OCI-LY3 (cell line): Measurements from ENCODE around the gene APOC1.
"Not testable (repeated sequence)": the region's sequence is repeated elsewhere in the genome, so short reads cannot be mapped to it uniquely, and the experiment has no call there.

Experiments used
- H2AFZ ChIP-seq: fragments of 200-600, 300-600 bp; shearing (Covaris generic); 2 replicates; pipeline ENCODE4 v1.6.0; 2014; ENCODE audit warnings: antibody characterized with exemption, low read depth, low read length
- H3K27ac ChIP-seq: fragments of 200-600, 300-600 bp; sonication (generic); 2 replicates; pipeline ENCODE4 v1.5.1; 2014; ENCODE audit warnings: mild to moderate bottlenecking, low read length, moderate library complexity, mixed read lengths
- H3K27me3 ChIP-seq: fragments of 200-600, 300-600 bp; sonication (generic); 2 replicates; pipeline ENCODE4 v1.6.1; 2014; ENCODE audit warnings: low read depth, low read length, mixed read lengths
- H3K36me3 ChIP-seq: fragments of 200-600, 300-600 bp; sonication (generic); replicated peaks from 2 replicates; pipeline ENCODE3; 2014; ENCODE audit warnings: low read depth, low read length, mixed read lengths
- H3K4me1 ChIP-seq: fragments of 300-600, 200-600 bp; sonication (generic); 2 replicates; pipeline ENCODE4 v1.6.1; 2014; ENCODE audit warnings: low read length, mixed read lengths
- H3K4me2 ChIP-seq: fragments of 200-600, 300-600 bp; sonication (generic); 2 replicates; pipeline ENCODE4 v1.6.1; 2014; ENCODE audit warnings: low read length, mixed read lengths
- H3K4me3 ChIP-seq: fragments of 300-600, 200-600 bp; sonication (generic); 2 replicates; pipeline ENCODE4 v1.5.1; 2014; ENCODE audit warnings: antibody characterized with exemption, mild to moderate bottlenecking, low read length, moderate library complexity
- H3K79me2 ChIP-seq: fragments of 300-600, 200-600 bp; shearing (Covaris generic); 2 replicates; pipeline ENCODE4 v1.6.1; 2014; ENCODE audit warnings: mild to moderate bottlenecking, low read length, mixed read lengths
- H3K9ac ChIP-seq: fragments of 300-600, 200-600 bp; shearing (Covaris generic); 2 replicates; pipeline ENCODE4 v1.6.0; 2014; ENCODE audit warnings: mild to moderate bottlenecking, low read length, moderate library complexity
- H3K9me3 ChIP-seq: fragments of 200-600, 300-600 bp; shearing (Covaris generic); 2 replicates; pipeline ENCODE4 v1.6.1; 2014; ENCODE audit warnings: low read length, mixed read lengths; ENCODE audit not compliant: insufficient read depth
- H4K20me1 ChIP-seq: fragments of 200-600, 300-600 bp; sonication (generic); 2 replicates; pipeline ENCODE4 v1.6.1; 2016; ENCODE audit warnings: low read length, mixed read lengths; ENCODE audit not compliant: insufficient read depth
- CTCF ChIP-seq: fragments of 200-600, 300-600 bp; sonication (generic); IDR thresholded peaks from 2 replicates; pipeline ENCODE4 v1.5.1; 2014; ENCODE audit warnings: antibody characterized with exemption, low read length, low read depth
- EZH2phosphoT487 ChIP-seq: fragments of 200-600 bp; shearing (Covaris generic); IDR thresholded peaks from 2 replicates; pipeline ENCODE4 v1.6.1; 2018; ENCODE audit warnings: antibody characterized with exemption, mixed run types, low read depth

APOC1 gene

GRCh38 chr19:44925114-44925891 is 10.9 kb downstream of the APOC1 start:
- H3K79me2 ChIP-seq: no peaks in the 10 kb centered on the region
- H3K9me3 ChIP-seq: no peaks in the 10 kb centered on the region
- no peak overlapping the region for H3K4me2 ChIP-seq
- no peak for TF ChIP-seq CTCF
- no peak for TF ChIP-seq EZH2phosphoT487
- no peak overlapping the region for H2AFZ ChIP-seq
- H3K36me3 ChIP-seq: no peaks in the 10 kb centered on the region
- H3K9ac ChIP-seq: no peak overlapping the region
- H3K4me3 ChIP-seq: no peak overlapping the region
- H3K27me3 ChIP-seq: peaks cover 22% of the 10 kb centered on the region
- H4K20me1 ChIP-seq: no peaks in the 10 kb centered on the region
- no peaks in the 10 kb centered on the region for H3K4me1 ChIP-seq
- no peak overlapping the region for H3K27ac ChIP-seq

GRCh38 chr19:44926245-44927077 is 12.1 kb downstream of the APOC1 start:
- not testable (repeated sequence) for H3K27ac ChIP-seq, H3K9ac ChIP-seq, H3K36me3 ChIP-seq, H3K4me1 ChIP-seq, H3K79me2 ChIP-seq, H3K9me3 ChIP-seq, H4K20me1 ChIP-seq
- Histone ChIP-seq H2AFZ (peak overlapping the region; percentile 56), H3K4me2 (peak overlapping the region; percentile 63), H3K4me3 (peak overlapping the region; percentile 64), H3K27me3 (peaks cover 22% of the 10 kb centered on the region)

GRCh38 chr19:44927746-44928145 is 13.3 kb downstream of the APOC1 start:
- H3K4me3 ChIP-seq: no peak overlapping the region
- peak overlapping the region; percentile 56; the same call in 1 of the 2 replicates for H2AFZ ChIP-seq
- H3K27me3 ChIP-seq: peaks cover 22% of the 10 kb centered on the region
- H4K20me1 ChIP-seq: no peaks in the 10 kb centered on the region
- no peaks in the 10 kb centered on the region for H3K9me3 ChIP-seq
- no peak overlapping the region for H3K27ac ChIP-seq
- H3K9ac ChIP-seq: no peak overlapping the region
- H3K4me1 ChIP-seq: no peaks in the 10 kb centered on the region
- H3K4me2 ChIP-seq: no peak overlapping the region
- no peaks in the 10 kb centered on the region for H3K79me2 ChIP-seq
- no peaks in the 10 kb centered on the region for H3K36me3 ChIP-seq
- TF ChIP-seq EZH2phosphoT487 (no peak), CTCF (no peak)

DNA sequence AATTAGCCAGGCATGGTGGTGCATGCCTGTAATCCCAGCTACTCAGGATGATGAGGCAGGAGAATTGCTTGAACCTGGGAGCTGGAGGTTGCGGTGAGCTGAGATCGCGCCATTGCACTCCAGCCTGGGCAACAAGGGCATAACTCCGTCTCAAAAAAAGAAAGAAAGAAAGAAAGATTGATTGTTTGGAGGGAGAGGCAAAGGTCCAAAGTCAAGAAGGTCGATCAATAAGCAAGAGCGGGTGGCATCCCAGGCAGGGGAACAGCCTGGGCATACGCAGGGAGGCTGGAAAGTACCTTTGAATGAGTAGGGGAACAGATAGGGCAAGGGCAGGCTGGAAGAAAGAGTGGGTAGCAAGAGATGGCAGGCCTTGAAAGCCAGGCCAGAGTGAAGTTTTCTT is 15.7 kb downstream of the APOC1 start:
- H3K36me3 ChIP-seq: no peaks in the 10 kb centered on the region
- no peaks in the 10 kb centered on the region for H3K79me2 ChIP-seq
- H2AFZ ChIP-seq: no peak overlapping the region
- H3K4me3 ChIP-seq: no peak overlapping the region
- no peaks in the 10 kb centered on the region for H4K20me1 ChIP-seq
- no peaks in the 10 kb centered on the region for H3K9me3 ChIP-seq
- H3K4me2 ChIP-seq: no peak overlapping the region
- no peak for TF ChIP-seq CTCF
- TF ChIP-seq EZH2phosphoT487: no peak
- no peak overlapping the region for H3K9ac ChIP-seq
- H3K27ac ChIP-seq: no peak overlapping the region
- peaks cover 13% of the 10 kb centered on the region for H3K27me3 ChIP-seq
- no peaks in the 10 kb centered on the region for H3K4me1 ChIP-seq
